GM23248 (cell line): ENCODE measurements around the gene KAZN. TPM values are rescaled to one million over a fixed set of nuclear protein-coding genes. Genes with fewer than 3 reads are reported as not detected.
A peak's percentile ranks its signal among the peaks of the same experiment; 100 is the strongest.

Source experiments
- DNase-seq: peaks from one replicate; pipeline ENCODE4 v3.0.0-alpha.2; 2015
- H2AFZ ChIP-seq: fragments of 200-600 bp; sonication (generic); 2 replicates; pipeline ENCODE4 v1.6.1; 2016; ENCODE audit warnings: antibody characterized with exemption
- H3F3A ChIP-seq: fragments of 200-600 bp; sonication (generic); 2 replicates; pipeline ENCODE4 v1.6.1; 2016; ENCODE audit warnings: mild to moderate bottlenecking, antibody characterized with exemption, mixed run types; ENCODE audit not compliant: insufficient read depth
- H3K27ac ChIP-seq: fragments of 200-600 bp; sonication (generic); 2 replicates; pipeline ENCODE4 v1.5.1; 2016; ENCODE audit warnings: mild to moderate bottlenecking
- H3K27me3 ChIP-seq: fragments of 200-600 bp; sonication (generic); replicated peaks from 2 replicates; pipeline ENCODE4 v1.6.1; 2016; ENCODE audit warnings: mild to moderate bottlenecking; ENCODE audit not compliant: insufficient read depth
- H3K36me3 ChIP-seq: fragments of 200-600 bp; sonication (generic); 2 replicates; pipeline ENCODE4 v1.6.1; 2016; ENCODE audit warnings: low read depth, mild to moderate bottlenecking
- H3K4me1 ChIP-seq: fragments of 200-600 bp; sonication (generic); 2 replicates; pipeline ENCODE4 v1.6.1; 2016; ENCODE audit warnings: mild to moderate bottlenecking; ENCODE audit not compliant: insufficient read depth
- H3K4me2 ChIP-seq: fragments of 200-600 bp; sonication (generic); one replicate; pipeline ENCODE4 v1.6.1; 2016; ENCODE audit warnings: mild to moderate bottlenecking; ENCODE audit not compliant: unreplicated experiment
- H3K4me3 ChIP-seq: fragments of 200-600 bp; sonication (generic); 2 replicates; pipeline ENCODE4 v1.5.1; 2016; ENCODE audit warnings: mild to moderate bottlenecking
- H3K79me2 ChIP-seq: fragments of 200-600 bp; sonication (generic); 2 replicates; pipeline ENCODE4 v1.6.1; 2016; ENCODE audit warnings: mild to moderate bottlenecking; ENCODE audit not compliant: insufficient read depth
- H3K9ac ChIP-seq: fragments of 200-600 bp; sonication (generic); 2 replicates; pipeline ENCODE4 v1.6.1; 2016; ENCODE audit warnings: mild to moderate bottlenecking
- H3K9me2 ChIP-seq: fragments of 200-600 bp; sonication (generic); 2 replicates; pipeline ENCODE4 v1.6.1; 2016; ENCODE audit warnings: mixed run types, mild to moderate bottlenecking, moderate library complexity; ENCODE audit not compliant: insufficient read depth
- H3K9me3 ChIP-seq: fragments of 200-600 bp; sonication (generic); one replicate; pipeline ENCODE4 v1.6.1; 2017; ENCODE audit warnings: low read depth
- H4K20me1 ChIP-seq: fragments of 200-600 bp; sonication (generic); 2 replicates; pipeline ENCODE4 v1.6.0; 2016; ENCODE audit not compliant: insufficient read depth
- EZH2 ChIP-seq: fragments of 200-600 bp; sonication (generic); IDR thresholded peaks from 2 replicates; pipeline ENCODE4 v1.6.1; 2018; ENCODE audit warnings: antibody characterized with exemption, mild to moderate bottlenecking; ENCODE audit not compliant: insufficient read depth, poor library complexity, severe bottlenecking
- EZH2phosphoT487 ChIP-seq: fragments of 200-600 bp; sonication (generic); IDR thresholded peaks from 2 replicates; pipeline ENCODE4 v1.6.1; 2018; ENCODE audit warnings: antibody characterized with exemption, moderate library complexity, mild to moderate bottlenecking, low read depth; ENCODE audit not compliant: insufficient read depth
- WGBS, 2 experiments: methylation state at CpG; one replicate each; pipeline ENCODE4 v1.1.6; 2015 to 2017; ENCODE audit warnings: low lambda C conversion rate in 2 of 2, low coverage in 1 of 2; ENCODE audit errors: missing lambda C conversion rate in 2 of 2; 5-methylcytosine and 5-hydroxymethylcytosine counted together
- in situ Hi-C: fragments of 300-500 bp; cut with MboI; formaldehyde crosslinking; loops from 2 replicates; pipeline ENCODE4 v1.15.0; 2020
- polyA plus RNA-seq: library from polyadenylated mRNA; unstranded; fragments of >200 nt; fragmentation: Nextera tagmentation; extraction: Ambion mirVana; gene quantifications from 2 replicates; pipeline ENCODE4 v1.2.1, GENCODE V29; 2016
- total RNA-seq: library from RNA; depleted of rRNA; stranded (reverse); fragments of >200 nt; shearing (Covaris generic); gene quantifications from 2 replicates; pipeline ENCODE4 v1.2.3, GENCODE V29; 2014

Gene KAZN
- total and polyA plus RNA-seq, 2 experiments from 2014 or later, result 4.9 to 7.2 TPM

GRCh38 chr1:14741082-14741481, 142.6 kb downstream of the KAZN start:
- in situ Hi-C loops, result no loop called here
- no peaks in the 10 kb centered on the region for H3K9me3 ChIP-seq
- H3K27me3 ChIP-seq, result 0 out of 2 replicates have a peak, but pooled peaks cover 4% of the 10 kb centered on the region
- H3K9me2 ChIP-seq, result no peaks in the 10 kb centered on the region
- H2AFZ ChIP-seq, result no peak overlapping the region
- H4K20me1 ChIP-seq, result no peaks in the 10 kb centered on the region
- H3K79me2 ChIP-seq, result no peaks in the 10 kb centered on the region
- no peak overlapping the region for H3K9ac ChIP-seq
- no peaks in the 10 kb centered on the region for H3K36me3 ChIP-seq
- peaks cover 17% of the 10 kb centered on the region for H3K4me1 ChIP-seq
- no peak for DNase-seq
- H3K4me3 ChIP-seq, result no peak overlapping the region
- no peak overlapping the region for H3K27ac ChIP-seq
- H3F3A ChIP-seq, result peaks cover 18% of the 10 kb centered on the region
- H3K4me2 ChIP-seq, result no peak overlapping the region
- TF ChIP-seq EZH2 (no peak), EZH2phosphoT487 (no peak)
- 96 to 99% methylated on average over 5 of the region's 5 CpGs for WGBS, 2 experiments

- Histone ChIP-seq H3K27ac (peak overlapping the region; percentile 48), H3K36me3 (no peaks in the 10 kb centered on the region), H3K4me2 (no peak overlapping the region), H3K9me3 (no peaks in the 10 kb centered on the region), H2AFZ (no peak overlapping the region), H3F3A (peaks cover 18% of the 10 kb centered on the region), H4K20me1 (no peaks in the 10 kb centered on the region), H3K27me3 (0 out of 2 replicates have a peak, but pooled peaks cover 4% of the 10 kb centered on the region), H3K79me2 (no peaks in the 10 kb centered on the region), H3K4me3 (no peak overlapping the region), H3K9ac (peak overlapping the region; percentile 12; the same call in 1 of the 2 replicates), H3K4me1 (peaks cover 17% of the 10 kb centered on the region), H3K9me2 (no peaks in the 10 kb centered on the region)
- no peak for DNase-seq
- in situ Hi-C loops, result no loop called here
- WGBS, 2 experiments, result 51 to 58% methylated on average over 2 of the region's 2 CpGs
- TF ChIP-seq EZH2 (no peak), EZH2phosphoT487 (no peak)
Observed at GRCh38 chr1:14741532-14741931, 143.0 kb downstream of the KAZN start.

- peak overlapping the region; percentile 66 for H2AFZ ChIP-seq
Observed at GRCh38 chr1:14742181-14742980, 143.9 kb downstream of the KAZN start.

GRCh38 chr1:14743368-14743767, 144.9 kb downstream of the KAZN start:
- Histone ChIP-seq H3K9me3 (no peaks in the 10 kb centered on the region), H3K79me2 (no peaks in the 10 kb centered on the region), H3K4me1 (peaks cover 17% of the 10 kb centered on the region), H3K4me3 (no peak overlapping the region), H3K9ac (no peak overlapping the region), H2AFZ (no peak overlapping the region), H3K36me3 (no peaks in the 10 kb centered on the region), H3K9me2 (no peaks in the 10 kb centered on the region), H3K27ac (no peak overlapping the region), H3F3A (peaks cover 18% of the 10 kb centered on the region), H3K27me3 (no peaks in the 10 kb centered on the region), H3K4me2 (no peak overlapping the region), H4K20me1 (no peaks in the 10 kb centered on the region)
- DNase-seq, result no peak
- in situ Hi-C loops, result no loop called here
- TF ChIP-seq EZH2 (no peak), EZH2phosphoT487 (no peak)
- 84 to 89% methylated on average over 6 of the region's 6 CpGs for WGBS, 2 experiments

More at GRCh38 chr1:14742181-14742980, 143.9 kb downstream of the KAZN start:
- H3K4me3 ChIP-seq, result peak overlapping the region; percentile 22; the same call in 1 of the 2 replicates
- no peaks in the 10 kb centered on the region for H3K9me3 ChIP-seq
- H3K79me2 ChIP-seq, result no peaks in the 10 kb centered on the region
- DNase-seq, result peak; percentile 98
- H3K27me3 ChIP-seq, result no peaks in the 10 kb centered on the region
- peaks cover 17% of the 10 kb centered on the region for H3K4me1 ChIP-seq
- no peaks in the 10 kb centered on the region for H3K9me2 ChIP-seq
- WGBS, 2 experiments, result 7 to 12% methylated on average over 9 of the region's 9 CpGs
- H3F3A ChIP-seq, result peaks cover 18% of the 10 kb centered on the region
- H3K36me3 ChIP-seq, result no peaks in the 10 kb centered on the region
- TF ChIP-seq EZH2, result no peak
- TF ChIP-seq EZH2phosphoT487, result no peak
- peak overlapping the region; percentile 34; the same call in 1 of the 2 replicates for H3K9ac ChIP-seq
- in situ Hi-C loops, result no loop called here
- peak overlapping the region; percentile 78 for H3K27ac ChIP-seq
- H4K20me1 ChIP-seq, result no peaks in the 10 kb centered on the region
- H3K4me2 ChIP-seq, result peak overlapping the region; percentile 63
